Activated CD4-positive, alpha-beta T cell treated with anti-CD3 and anti-CD28 coated beads, Interleukin-2, Interleukin-4, amounts not matched to agents 100 ng/mL and 50 ng/mL, durations not matched to agents 16 hours and 8 hours (primary cell): ENCODE measurements around the gene HES4.
A peak's percentile ranks its signal among the peaks of the same experiment; 100 is the strongest.
"Not testable (repeated sequence)": the region's sequence is repeated elsewhere in the genome, so short reads cannot be mapped to it uniquely, and the experiment has no call there.

Experiments used
- DNase-seq: peaks from one replicate; pipeline ENCODE4 v3.0.0-alpha.2; 2020; ENCODE audit warnings: low spot score

The HES4 gene

DNA sequence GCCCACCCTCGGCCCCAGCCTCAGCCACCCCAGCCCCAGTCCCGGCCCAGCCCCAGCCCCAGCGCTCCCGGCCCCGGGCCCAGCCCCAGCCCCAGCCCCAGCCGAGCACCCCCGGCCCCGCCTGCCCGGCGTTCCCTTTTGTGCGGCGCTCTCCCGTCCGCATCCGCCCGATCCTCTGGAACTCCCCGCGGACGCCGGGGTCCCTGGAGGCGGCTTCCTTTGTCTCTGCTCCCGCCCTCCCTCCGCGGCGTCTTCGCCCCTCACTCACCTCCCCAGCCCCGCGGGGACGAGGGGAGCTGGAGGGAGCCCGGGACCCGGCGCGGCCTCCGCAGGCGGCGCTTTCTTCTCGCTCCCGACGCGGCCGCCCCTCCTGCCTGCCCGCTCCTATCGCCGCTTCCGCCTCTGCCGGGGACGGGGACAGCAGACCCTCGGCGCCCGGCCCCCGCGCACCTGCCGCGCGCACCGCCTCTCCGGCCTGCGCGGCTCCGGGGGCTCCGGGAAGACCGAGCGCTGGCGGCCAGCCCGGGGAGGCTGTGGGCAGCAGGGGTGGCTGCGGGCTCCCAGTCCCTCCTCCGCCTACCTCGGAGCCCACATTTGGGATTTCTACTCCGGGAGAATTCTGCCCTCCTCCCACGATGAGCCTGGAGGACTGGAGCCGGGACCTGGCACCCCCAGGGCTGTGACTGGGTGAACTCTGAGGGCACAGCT is 34.0 kb upstream of the HES4 start:
- no peak for DNase-seq

DNA sequence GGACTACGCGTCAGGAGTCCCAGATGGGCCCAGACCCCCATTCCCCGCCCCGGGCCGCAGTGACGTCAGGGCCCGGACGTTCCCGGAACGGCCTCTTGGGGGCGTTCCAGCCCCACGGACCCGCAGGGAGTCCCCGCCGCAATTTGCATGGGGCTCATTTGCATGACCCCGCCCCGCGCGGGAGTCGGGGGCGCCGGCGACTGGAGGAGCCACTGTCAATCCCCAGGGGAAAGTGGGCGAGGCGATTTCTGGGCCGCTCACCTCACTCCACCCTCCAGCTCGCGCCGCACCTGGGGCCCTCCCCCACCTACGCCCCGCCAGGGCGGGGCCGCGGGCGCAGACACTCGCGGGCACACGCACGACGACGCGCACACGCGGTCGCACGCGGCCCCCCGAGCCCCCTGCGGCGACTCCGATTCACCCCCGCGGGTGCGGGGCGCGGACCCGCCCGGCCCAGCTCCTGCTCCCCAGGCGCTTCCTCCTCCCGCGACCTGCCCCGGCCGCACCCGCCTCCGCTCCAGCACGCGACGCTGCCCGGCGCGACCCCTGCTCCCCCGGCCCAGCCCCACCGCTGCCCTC is 33.2 kb upstream of the HES4 start:
- peak; percentile 88 for DNase-seq

DNA sequence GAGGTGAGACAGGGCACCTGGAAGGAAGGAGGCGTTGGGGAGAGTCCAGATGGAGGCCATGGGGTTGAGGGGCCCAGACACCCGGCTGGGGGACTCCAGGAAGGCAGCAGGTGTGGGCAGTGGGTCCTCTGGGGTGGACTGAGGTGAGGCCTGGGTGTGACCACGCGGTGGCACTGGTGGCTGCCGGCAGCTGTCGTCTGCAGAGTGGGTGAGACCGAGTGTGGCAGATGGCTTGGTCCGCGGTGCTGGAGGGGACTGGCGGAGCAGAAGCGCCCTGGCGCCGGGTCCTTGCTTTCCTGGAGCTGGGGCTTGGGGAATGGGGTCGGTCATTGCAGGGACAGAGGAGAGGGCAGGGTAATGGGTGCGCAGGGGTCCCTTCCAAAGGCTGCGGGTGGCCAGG is 32.5 kb upstream of the HES4 start:
- no peak for DNase-seq

GRCh38 chr1:1031659-1032235 is 31.9 kb upstream of the HES4 start:
- DNase-seq: no peak

GRCh38 chr1:1030867-1031658 is 31.2 kb upstream of the HES4 start:
- DNase-seq: not testable (repeated sequence)

DNA sequence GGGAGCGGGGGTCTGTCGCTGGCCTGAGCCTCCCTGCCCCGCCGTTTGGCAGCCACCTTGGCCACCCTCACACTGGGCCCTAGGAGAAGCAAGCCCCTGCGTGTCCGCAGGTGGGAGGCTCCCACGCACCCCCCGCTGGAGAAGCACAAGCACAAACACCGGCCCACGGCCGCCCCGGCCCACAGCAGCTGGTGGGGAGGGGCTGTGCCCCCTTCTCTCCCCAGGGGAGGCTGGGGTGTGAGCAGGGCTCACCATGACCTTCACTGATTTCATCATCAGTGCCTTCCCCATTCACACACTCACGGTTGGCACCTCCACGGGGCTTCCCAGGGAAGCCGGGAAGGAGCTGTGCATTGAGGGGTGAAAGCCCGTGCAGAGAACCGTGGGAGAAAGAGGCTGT is 27.9 kb upstream of the HES4 start:
- DNase-seq: no peak

- no peak for DNase-seq
Measured at GRCh38 chr1:1026599-1027413, 26.9 kb upstream of the HES4 start.

DNA sequence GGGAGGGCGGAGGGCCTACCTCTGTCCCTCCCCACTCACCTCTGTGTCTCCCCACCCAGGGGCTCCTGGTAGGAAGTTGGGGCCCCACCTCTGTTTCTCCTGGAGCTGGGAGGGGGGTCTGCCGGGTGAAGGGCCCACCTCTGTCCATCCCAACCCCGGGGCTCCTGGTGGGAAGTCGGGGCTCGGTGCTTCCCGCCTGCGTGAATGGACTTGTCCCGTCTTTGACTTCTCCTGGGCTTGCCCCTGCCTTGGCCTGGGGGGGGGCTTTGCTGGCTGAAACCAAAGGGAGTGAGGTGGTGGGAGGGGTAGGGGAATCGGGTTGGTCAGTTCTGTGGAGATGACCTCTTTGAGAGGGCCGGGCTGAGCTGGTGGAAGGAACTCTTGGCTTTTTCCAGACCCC is 25.8 kb upstream of the HES4 start:
- no peak for DNase-seq

GRCh38 chr1:1024771-1025699 is 25.1 kb upstream of the HES4 start:
- DNase-seq: no peak

GRCh38 chr1:1024149-1024770 is 24.4 kb upstream of the HES4 start:
- DNase-seq: no peak

- DNase-seq: no peak
Measured at GRCh38 chr1:1023700-1024099, 23.8 kb upstream of the HES4 start.

DNA sequence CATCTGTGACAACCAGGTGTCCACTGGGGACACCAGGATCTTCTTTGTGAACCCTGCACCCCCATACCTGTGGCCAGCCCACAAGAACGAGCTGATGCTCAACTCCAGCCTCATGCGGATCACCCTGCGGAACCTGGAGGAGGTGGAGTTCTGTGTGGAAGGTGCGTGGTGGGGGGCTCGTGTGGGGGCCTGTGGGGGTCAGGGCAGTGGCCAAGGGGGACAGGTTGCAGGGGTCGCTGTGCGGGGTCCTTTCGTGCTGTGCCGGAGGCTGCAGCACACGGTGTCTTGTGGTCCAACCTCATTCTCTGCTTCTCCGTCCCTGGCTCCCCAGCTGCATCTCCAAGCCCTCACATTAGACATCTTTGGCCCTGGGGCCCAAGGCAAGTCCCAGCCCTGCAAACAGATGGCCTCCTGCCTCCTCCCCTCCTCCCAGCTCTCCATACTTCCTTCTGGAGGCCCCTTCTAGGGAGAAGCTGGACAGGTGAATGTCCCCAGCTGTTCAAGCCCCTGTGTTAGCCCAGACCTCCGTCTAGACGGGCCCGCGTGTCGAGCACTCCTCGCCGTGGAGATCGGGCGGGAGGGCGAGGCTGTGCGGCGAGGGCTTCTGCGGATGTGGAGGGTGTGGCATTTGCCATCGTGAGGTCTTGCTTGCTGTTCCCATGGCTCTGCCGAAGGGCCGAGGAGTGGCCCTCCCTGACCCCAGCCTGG is 22.6 kb upstream of the HES4 start:
- no peak for DNase-seq

DNA sequence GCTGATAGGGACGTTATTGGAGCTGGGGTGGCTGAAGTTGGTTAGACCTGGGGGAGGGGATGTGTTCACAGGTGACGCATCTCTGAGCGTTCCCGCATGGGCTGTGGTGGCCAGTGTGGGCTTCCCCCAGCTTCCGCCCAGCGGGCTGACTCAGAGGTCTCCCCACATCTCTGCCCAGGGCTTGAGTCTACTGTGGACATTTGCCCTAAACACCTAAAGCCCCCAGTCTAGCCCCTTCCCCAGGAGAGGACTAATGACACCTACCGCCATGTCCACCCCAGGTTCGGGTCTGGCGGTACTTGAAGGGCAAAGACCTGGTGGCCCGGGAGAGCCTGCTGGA is 22.0 kb upstream of the HES4 start:
- DNase-seq: no peak

- DNase-seq: no peak
Measured at GRCh38 chr1:1021010-1021919, 21.4 kb upstream of the HES4 start.

DNA sequence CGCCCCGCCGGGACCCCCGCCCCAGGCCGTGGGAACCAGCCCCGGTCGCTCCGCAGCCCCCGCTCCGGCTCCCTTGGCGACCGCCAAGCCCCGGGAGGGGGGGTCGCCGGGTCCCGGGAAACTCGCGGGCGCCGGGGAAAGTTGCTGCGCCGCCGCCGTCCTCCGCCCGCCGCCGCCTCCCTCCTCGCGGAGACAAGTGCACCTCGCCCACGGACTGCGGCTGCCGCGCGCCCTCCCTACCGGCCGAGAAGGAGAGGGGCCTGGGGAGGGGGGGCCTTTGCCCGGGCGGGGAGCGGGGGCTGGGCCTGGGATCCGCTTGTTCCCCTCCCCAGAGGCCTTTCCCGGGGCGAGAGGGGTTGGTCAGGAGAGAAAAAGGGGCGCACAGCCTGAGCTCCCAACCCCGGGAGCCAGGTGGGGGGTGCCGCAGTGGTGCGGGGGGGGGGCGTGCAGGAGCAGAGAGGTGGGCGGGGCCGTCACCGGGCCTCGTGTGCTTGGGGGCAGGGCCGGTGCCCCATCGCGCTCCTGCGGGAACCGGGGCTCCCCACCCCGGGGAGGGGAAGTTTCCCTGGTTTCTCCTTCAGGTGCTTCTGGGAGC is 20.6 kb upstream of the HES4 start:
- no peak for DNase-seq

- DNase-seq: no peak
Measured at GRCh38 chr1:1020000-1020404, 20.1 kb upstream of the HES4 start, which contains the start of gene AGRN. AGRN (plus strand) TSS chr1:1020120; CDS start chr1:1020173, 53 bp downstream.

- DNase-seq: peak; percentile 78
Measured at GRCh38 chr1:1019122-1019999, 19.5 kb upstream of the HES4 start.
